Esophagus squamous epithelium (tissue), 5 donors: ENCODE measurements around the gene CACNB1. TPM values are rescaled to one million over a fixed set of nuclear protein-coding genes. Genes with fewer than 3 reads are reported as not detected.

ENCODE experiments used
- DNase-seq: peaks from one replicate; lab custom pipeline; 2025; lab: John Stamatoyannopoulos, UW
- H3K27ac ChIP-seq, 4 donors: fragments of 200-600 bp; sonication (generic); one replicate each; pipeline ENCODE4 v1.5.1; 2016 to 2019; ENCODE audit warnings: mild to moderate bottlenecking in 1 of 4
- H3K27me3 ChIP-seq, 4 donors: fragments of 200-600 bp; sonication (generic); 1 replicate in 3 of 4; 2 replicates in 1 of 4; pipeline versions ENCODE4 v1.5.1 to v1.6.0; 2017 to 2021; ENCODE audit warnings: antibody characterized with exemption in 1 of 4
- H3K36me3 ChIP-seq, 3 donors: fragments of 200-600 bp; sonication (generic); one replicate each; pipeline ENCODE4 v1.5.1; 2016 to 2019
- H3K4me1 ChIP-seq, 3 donors: fragments of 200-600 bp; sonication (generic); one replicate each; pipeline ENCODE4 v1.5.1; 2017 to 2019
- H3K4me3 ChIP-seq, 4 donors: fragments of 200-600 bp; sonication (generic); 1 replicate in 3 of 4; 2 replicates in 1 of 4; pipeline ENCODE4 v1.5.1; 2016 to 2019; ENCODE audit warnings: mild to moderate bottlenecking in 2 of 4, moderate library complexity in 1 of 4
- H3K9me3 ChIP-seq, 3 donors: fragments of 200-600 bp; sonication (generic); one replicate each; pipeline ENCODE4 v1.5.1; 2016 to 2019
- CTCF ChIP-seq, 6 experiments: fragments of 450-650 bp in 4 of 6; fragments of 200-600 bp in 2 of 6; sonication (generic) in 2 of 6; IDR thresholded peaks; one replicate each; pipeline ENCODE4 v1.5.1; 2016 to 2019; ENCODE audit warnings: antibody characterized with exemption in 6 of 6, mild to moderate bottlenecking in 4 of 6, moderate library complexity in 4 of 6
- POLR2A ChIP-seq, 4 donors: fragments of 450-650 bp; IDR thresholded peaks; one replicate each; pipeline ENCODE4 v1.6.1; 2017; ENCODE audit warnings: antibody characterized with exemption in 4 of 4, mild to moderate bottlenecking in 4 of 4, moderate library complexity in 3 of 4
- WGBS, 2 donors: methylation state at CpG; one replicate each; pipeline ENCODE4 v1.1.5; 2018; 5-methylcytosine and 5-hydroxymethylcytosine counted together
- intact Hi-C: fragments of 100-400 bp; cut with DNase I; formaldehyde crosslinking; loops from one replicate; pipeline ENCODE4 v1.15.0; 2022
- total RNA-seq, 4 donors: library from RNA; depleted of rRNA; stranded (reverse); fragments of >200 nt; gene quantifications; one replicate each; pipeline ENCODE4 v1.1.0, GENCODE V29; 2016
- donor health status: DM: yes; HTN: yes; CAD: no.

The CACNB1 gene
- total RNA-seq, 4 donors from 2014 or later: 0.53 to 3.6 (median 0.99) TPM

GRCh38 chr17:39165841-39166349 lies 31.6 kb downstream of the CACNB1 start, which contains the start of gene ARL5C:
ARL5C (minus strand) TSS chr17:39166161; CDS start chr17:39165760, 401 bp downstream.
- no peaks in the 10 kb centered on the region for H3K9me3 ChIP-seq
- H3K27me3 ChIP-seq: peaks cover 0 to 16% (median 0%) of the 10 kb centered on the region in 4 donors
- H3K4me3 ChIP-seq: peak within 1 kb of the TSS; percentile 6 to 69 (median 50)
- no peaks in the 10 kb centered on the region for H3K36me3 ChIP-seq
- intact Hi-C loops: no loop called here
- TF ChIP-seq CTCF (IDR thresholded peaks at IDR 0.05): no peak
- TF ChIP-seq POLR2A (IDR thresholded peaks at IDR 0.05): no peak
- DNase-seq: no peak
- H3K27ac ChIP-seq: peak within 1 kb of the TSS in 3 of 4 donors; percentile 17 to 32 (median 30)
- 61 to 80% methylated on average over 1 to 6 of the region's 17 CpGs for WGBS, 2 donors
- H3K4me1 ChIP-seq: peaks cover 15 to 40% (median 31%) of the 10 kb centered on the region in 3 donors

- TF ChIP-seq CTCF (IDR thresholded peaks at IDR 0.05): no peak
- no peak for TF ChIP-seq POLR2A (IDR thresholded peaks at IDR 0.05)
- H3K9me3 ChIP-seq: no peaks in the 10 kb centered on the region
- peak overlapping the region in 3 of 4 donors; percentile 17 to 32 (median 30) for H3K27ac ChIP-seq
- H3K27me3 ChIP-seq: peaks cover 0 to 16% (median 0%) of the 10 kb centered on the region in 4 donors
- no peaks in the 10 kb centered on the region for H3K36me3 ChIP-seq
- H3K4me3 ChIP-seq: peak overlapping the region; percentile 6 to 69 (median 50)
- WGBS, 2 donors: 0 to 23% methylated on average over 2 to 14 of the region's 51 CpGs
- H3K4me1 ChIP-seq: peaks cover 15 to 40% (median 31%) of the 10 kb centered on the region in 3 donors
- intact Hi-C loops: no loop called here
- DNase-seq: no peak
These were observed 32.2 kb downstream of the CACNB1 start for GRCh38 chr17:39165178-39165840.

GRCh38 chr17:39164675-39165143 lies 32.8 kb downstream of the CACNB1 start:
- 0 to 5% methylated on average over 6 to 9 of the region's 15 CpGs for WGBS, 2 donors
- Histone ChIP-seq H3K27ac (peak overlapping the region in 3 of 4 donors; percentile 17 to 32 (median 30)), H3K27me3 (peaks cover 0 to 16% (median 0%) of the 10 kb centered on the region in 4 donors), H3K4me3 (peak overlapping the region; percentile 6 to 69 (median 50)), H3K9me3 (no peaks in the 10 kb centered on the region), H3K4me1 (peaks cover 15 to 40% (median 31%) of the 10 kb centered on the region in 3 donors), H3K36me3 (no peaks in the 10 kb centered on the region)
- intact Hi-C loops: no loop called here
- DNase-seq: no peak
- TF ChIP-seq POLR2A (IDR thresholded peaks at IDR 0.05): no peak
- TF ChIP-seq CTCF (IDR thresholded peaks at IDR 0.05): peak; percentile 67 to 86 (median 78)

- no peak for TF ChIP-seq POLR2A (IDR thresholded peaks at IDR 0.05)
- TF ChIP-seq CTCF (IDR thresholded peaks at IDR 0.05): no peak
- no peak for DNase-seq
- intact Hi-C loops: no loop called here
- Histone ChIP-seq H3K36me3 (no peaks in the 10 kb centered on the region), H3K9me3 (no peaks in the 10 kb centered on the region), H3K4me3 (no peak overlapping the region), H3K27me3 (peaks cover 0 to 16% (median 0%) of the 10 kb centered on the region in 4 donors), H3K27ac (no peak overlapping the region), H3K4me1 (peaks cover 15 to 33% (median 26%) of the 10 kb centered on the region in 3 donors)
- 73 to 75% methylated on average over 1 to 2 of the region's 2 CpGs for WGBS, 2 donors
These were observed 35.5 kb downstream of the CACNB1 start for GRCh38 chr17:39161962-39162361.

- H3K9me3 ChIP-seq: peaks cover 0 to 3% (median 0%) of the 10 kb centered on the region in 3 donors
- DNase-seq: no peak
- H3K27me3 ChIP-seq: no peaks in the 10 kb centered on the region
- H3K4me1 ChIP-seq: peaks cover 0 to 8% (median 0%) of the 10 kb centered on the region in 3 donors
- intact Hi-C loops: no loop called here
- TF ChIP-seq POLR2A (IDR thresholded peaks at IDR 0.05): no peak
- no peak for TF ChIP-seq CTCF (IDR thresholded peaks at IDR 0.05)
- WGBS, 2 donors: 80 to 88% methylated on average over 2 of the region's 2 CpGs
- no peaks in the 10 kb centered on the region for H3K36me3 ChIP-seq
- no peak overlapping the region for H3K4me3 ChIP-seq
- H3K27ac ChIP-seq: no peak overlapping the region
These were observed 38.8 kb downstream of the CACNB1 start for GRCh38 chr17:39158623-39159022.
